Hepatocyte (in vitro differentiated cells): Measurements from ENCODE around the gene BLOC1S4.

Experiments
- EZH2 ChIP-seq: fragments of 200-600 bp; sonication (generic); IDR thresholded peaks from 2 replicates; pipeline ENCODE4 v1.6.1; 2016; ENCODE audit warnings: antibody characterized with exemption, mild to moderate bottlenecking, borderline replicate concordance
- TF ChIP-seq, protein P1 (sequence below): fragments of 200-600 bp; sonication (generic); IDR thresholded peaks from 2 replicates; pipeline ENCODE4 v1.5.1; 2016; ENCODE audit warnings: antibody characterized with exemption, mild to moderate bottlenecking; ENCODE audit not compliant: poor library complexity

DNA sequence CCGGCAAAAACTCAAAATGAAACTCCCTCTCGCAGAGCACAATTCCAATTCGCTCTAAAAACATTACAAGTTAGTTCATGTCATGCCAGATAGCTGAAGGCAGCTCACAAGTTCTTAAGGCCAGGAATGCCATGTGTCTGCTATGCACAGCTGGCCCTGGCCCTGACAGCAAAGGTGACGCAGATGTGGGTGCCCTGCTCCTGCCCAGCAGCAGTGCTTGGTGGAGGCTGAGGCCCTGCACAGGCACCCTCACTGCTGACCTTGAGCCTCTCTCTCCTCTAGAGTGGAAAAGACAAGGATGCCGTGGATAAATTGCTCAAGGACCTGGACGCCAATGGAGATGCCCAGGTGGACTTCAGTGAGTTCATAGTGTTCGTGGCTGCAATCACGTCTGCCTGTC lies 19.4 kb upstream of the BLOC1S4 start:
- TF ChIP-seq, protein P1, sequence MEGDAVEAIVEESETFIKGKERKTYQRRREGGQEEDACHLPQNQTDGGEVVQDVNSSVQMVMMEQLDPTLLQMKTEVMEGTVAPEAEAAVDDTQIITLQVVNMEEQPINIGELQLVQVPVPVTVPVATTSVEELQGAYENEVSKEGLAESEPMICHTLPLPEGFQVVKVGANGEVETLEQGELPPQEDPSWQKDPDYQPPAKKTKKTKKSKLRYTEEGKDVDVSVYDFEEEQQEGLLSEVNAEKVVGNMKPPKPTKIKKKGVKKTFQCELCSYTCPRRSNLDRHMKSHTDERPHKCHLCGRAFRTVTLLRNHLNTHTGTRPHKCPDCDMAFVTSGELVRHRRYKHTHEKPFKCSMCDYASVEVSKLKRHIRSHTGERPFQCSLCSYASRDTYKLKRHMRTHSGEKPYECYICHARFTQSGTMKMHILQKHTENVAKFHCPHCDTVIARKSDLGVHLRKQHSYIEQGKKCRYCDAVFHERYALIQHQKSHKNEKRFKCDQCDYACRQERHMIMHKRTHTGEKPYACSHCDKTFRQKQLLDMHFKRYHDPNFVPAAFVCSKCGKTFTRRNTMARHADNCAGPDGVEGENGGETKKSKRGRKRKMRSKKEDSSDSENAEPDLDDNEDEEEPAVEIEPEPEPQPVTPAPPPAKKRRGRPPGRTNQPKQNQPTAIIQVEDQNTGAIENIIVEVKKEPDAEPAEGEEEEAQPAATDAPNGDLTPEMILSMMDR = no peak
- no peak for TF ChIP-seq EZH2
